Activated CD8-positive, alpha-beta memory T cell treated with anti-CD3 and anti-CD28 coated beads, Interleukin-2, amount 10 ng/mL, durations not matched to agents 7 days and 5 days (primary cell): Measurements from ENCODE around the gene AKT3. TPM values are rescaled to one million over a fixed set of nuclear protein-coding genes. Genes with fewer than 3 reads are reported as not detected.
"Not testable (repeated sequence)": the region's sequence is repeated elsewhere in the genome, so short reads cannot be mapped to it uniquely, and the experiment has no call there.

Source experiments
- ATAC-seq: fragments of 150-1000 bp; cut with Tn5 transposase; one replicate; pipeline ENCODE4 v1.10.0; 2021; ENCODE audit warnings: moderate library complexity
- CTCF ChIA-PET: fragments of 350-600 bp; sonication (Branson Sonifier 250); formaldehyde crosslinking; loops from one replicate; lab custom pipeline; 2021; ENCODE audit warnings: antibody characterized with exemption; lab: Charles Lee
- DNase-seq: peaks from one replicate; pipeline ENCODE4 v3.0.0-alpha.2; 2020
- H3K27ac Mint-ChIP-seq: one replicate; pipeline ENCODE4 v1.8.0; 2021; ENCODE audit warnings: mild to moderate bottlenecking, mixed read lengths
- H3K27me3 Mint-ChIP-seq: one replicate; pipeline ENCODE4 v1.8.0; 2021; ENCODE audit warnings: mixed read lengths
- H3K36me3 Mint-ChIP-seq: one replicate; pipeline ENCODE4 v1.8.0; 2021; ENCODE audit warnings: mild to moderate bottlenecking, mixed read lengths
- H3K4me1 Mint-ChIP-seq: one replicate; pipeline ENCODE4 v1.8.0; 2021; ENCODE audit warnings: mixed read lengths
- H3K4me3 Mint-ChIP-seq: one replicate; pipeline ENCODE4 v1.8.0; 2021; ENCODE audit warnings: mild to moderate bottlenecking, moderate library complexity, mixed read lengths
- H3K9me3 Mint-ChIP-seq: one replicate; pipeline ENCODE4 v1.8.0; 2022; ENCODE audit warnings: low read depth, mixed read lengths
- total RNA-seq, 2 experiments: library from RNA; stranded (reverse); gene quantifications; one replicate each; pipeline ENCODE4 v1.2.3, GENCODE V29; 2021

The AKT3 gene
- total RNA-seq, 2 experiments from 2014 or later, result 40.8 to 42.6 TPM

DNA sequence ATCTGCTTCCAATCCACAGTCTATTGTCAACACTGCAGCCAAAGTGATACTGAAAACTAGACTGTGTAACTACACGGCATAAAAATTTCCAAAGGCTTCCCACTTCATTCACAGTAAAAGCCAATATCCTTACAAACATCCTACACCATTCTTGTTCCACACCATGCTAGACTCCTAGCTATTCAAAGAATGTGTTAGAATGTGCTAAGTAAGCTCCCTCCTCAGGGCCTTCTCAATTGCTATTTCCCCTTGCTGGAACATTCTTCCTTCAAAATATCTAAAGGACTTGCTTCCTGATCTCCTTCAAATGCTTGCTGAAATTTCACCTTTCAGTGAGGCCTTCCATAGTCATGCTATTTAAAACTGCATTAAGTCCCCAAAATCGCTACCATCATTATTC lies 228.1 kb downstream of the AKT3 start:
- Mint-ChIP-seq H3K4me3 (no peak overlapping the region), H3K27me3 (no peaks in the 10 kb centered on the region), H3K4me1 (no peaks in the 10 kb centered on the region), H3K9me3 (peaks cover 22% of the 10 kb centered on the region), H3K36me3 (peaks cover 52% of the 10 kb centered on the region), H3K27ac (no peak overlapping the region)
- CTCF ChIA-PET, result no interaction called here
- ATAC-seq (no peak), DNase-seq (no peak)

DNA sequence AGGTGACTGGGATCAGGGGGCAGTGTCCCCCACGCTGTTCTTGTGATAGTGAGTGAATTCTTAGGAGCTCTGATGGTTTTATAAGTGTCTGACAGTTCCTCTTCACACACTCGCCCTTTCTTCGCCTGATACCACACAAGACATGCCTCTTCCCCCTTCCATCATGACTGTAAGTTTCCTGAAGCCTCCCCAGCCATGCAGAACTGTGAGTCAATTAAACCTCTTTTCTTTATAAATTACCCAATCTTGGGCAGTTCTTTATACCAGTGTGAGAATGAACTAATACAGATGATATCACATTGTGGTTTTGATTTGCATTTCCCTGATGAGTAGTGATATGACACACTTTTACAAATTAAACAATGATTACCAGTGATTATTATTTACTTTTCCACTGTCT lies 229.9 kb downstream of the AKT3 start:
- DNase-seq (no peak), ATAC-seq (no peak)
- peaks cover 22% of the 10 kb centered on the region for H3K9me3 Mint-ChIP-seq
- no peak overlapping the region for H3K27ac Mint-ChIP-seq
- peaks cover 42% of the 10 kb centered on the region for H3K36me3 Mint-ChIP-seq
- no peak overlapping the region for H3K4me3 Mint-ChIP-seq
- no peaks in the 10 kb centered on the region for H3K4me1 Mint-ChIP-seq
- H3K27me3 Mint-ChIP-seq, result no peaks in the 10 kb centered on the region
- CTCF ChIA-PET, result no interaction called here

DNA sequence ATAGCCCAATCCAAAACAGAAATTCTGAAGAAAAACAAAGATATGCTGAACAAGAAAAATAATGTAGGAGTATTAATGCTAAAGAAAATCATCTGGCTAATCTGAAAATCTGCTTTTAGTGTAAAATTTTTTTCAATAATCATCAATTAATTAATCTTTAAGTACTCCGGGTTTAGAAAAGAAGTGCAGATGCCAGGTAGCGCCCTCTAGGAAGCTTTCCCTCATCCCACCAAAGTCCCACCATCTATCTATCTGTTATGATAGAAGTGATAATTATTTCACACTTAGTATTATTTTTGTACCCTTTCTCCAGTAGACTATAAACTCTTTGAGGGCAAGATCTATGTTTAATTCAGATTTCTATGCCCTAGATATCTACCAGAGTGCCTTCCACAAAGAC lies 240.3 kb downstream of the AKT3 start:
- no peak for ATAC-seq
- CTCF ChIA-PET, result no interaction called here
- Mint-ChIP-seq H3K27me3 (no peaks in the 10 kb centered on the region), H3K4me3 (no peak overlapping the region), H3K4me1 (no peaks in the 10 kb centered on the region), H3K36me3 (peaks cover 47% of the 10 kb centered on the region), H3K9me3 (peaks cover 5% of the 10 kb centered on the region), H3K27ac (no peak overlapping the region)
- no peak for DNase-seq

DNA sequence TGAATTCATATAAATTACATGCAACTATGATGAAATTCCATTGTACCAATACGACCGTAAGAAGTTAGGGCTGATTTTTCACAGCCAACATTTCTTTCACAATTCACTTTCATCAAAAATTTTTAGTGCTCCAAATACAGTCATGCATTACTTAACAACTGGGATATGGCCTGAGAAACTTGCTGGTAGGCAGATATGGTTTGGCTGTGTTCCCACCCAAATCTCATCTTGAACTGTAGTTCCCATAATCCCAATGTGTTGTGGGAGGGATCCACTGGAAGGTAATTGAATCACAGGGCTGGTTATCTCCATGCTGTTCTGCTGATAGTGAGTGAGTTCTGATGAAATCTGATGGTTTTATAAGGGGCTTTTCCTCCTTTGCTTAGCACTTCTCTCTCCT lies 244.4 kb downstream of the AKT3 start:
- no peaks in the 10 kb centered on the region for H3K27me3 Mint-ChIP-seq
- H3K9me3 Mint-ChIP-seq, result peaks cover 14% of the 10 kb centered on the region
- CTCF ChIA-PET, result no interaction called here
- DNase-seq (no peak), ATAC-seq (no peak)
- H3K36me3 Mint-ChIP-seq, result peaks cover 69% of the 10 kb centered on the region
- H3K4me3 Mint-ChIP-seq, result no peak overlapping the region
- H3K4me1 Mint-ChIP-seq, result no peaks in the 10 kb centered on the region
- H3K27ac Mint-ChIP-seq, result no peak overlapping the region

DNA sequence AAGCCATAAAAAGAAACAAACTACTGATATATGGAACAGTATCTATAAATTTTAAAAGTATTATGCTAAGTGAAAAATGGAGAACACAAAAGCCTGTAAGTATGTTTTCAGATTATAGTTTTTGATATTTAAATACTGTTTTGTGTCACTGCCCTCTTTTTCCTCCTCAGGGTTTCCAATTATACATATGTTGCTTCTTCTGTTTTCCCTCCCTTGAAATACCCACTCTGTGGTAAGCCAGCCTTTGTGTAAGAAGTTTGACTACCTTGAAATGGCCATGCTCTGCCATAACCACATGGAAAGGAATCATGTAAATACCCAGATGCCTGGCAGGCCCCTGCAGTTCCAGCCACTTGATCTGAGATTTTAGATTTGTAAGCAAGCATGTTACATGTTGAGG lies 248.3 kb downstream of the AKT3 start:
- Mint-ChIP-seq H3K9me3 (peaks cover 12% of the 10 kb centered on the region), H3K27me3 (no peaks in the 10 kb centered on the region), H3K4me1 (peaks cover 27% of the 10 kb centered on the region), H3K36me3 (peaks cover 58% of the 10 kb centered on the region), H3K4me3 (no peak overlapping the region), H3K27ac (no peak overlapping the region)
- ATAC-seq (no peak), DNase-seq (no peak)
- CTCF ChIA-PET, result no interaction called here

DNA sequence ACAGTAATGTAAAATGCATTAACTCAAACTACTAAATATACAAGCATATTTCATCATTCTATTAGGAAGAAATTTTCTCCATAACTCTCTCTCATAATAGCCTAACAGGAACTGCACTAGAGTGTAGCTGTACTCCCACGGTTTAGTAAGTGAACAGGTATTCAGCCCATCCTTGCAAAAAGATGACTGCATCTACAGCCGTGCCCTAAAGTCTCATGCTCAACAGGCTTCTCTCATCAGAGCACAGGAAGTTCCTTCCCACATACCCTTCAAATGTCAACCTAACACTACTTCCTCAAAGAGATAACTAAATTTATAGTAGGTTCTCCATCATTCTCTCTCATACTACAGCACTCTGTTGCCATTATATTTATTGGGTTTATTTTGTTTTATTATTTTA lies 251.6 kb downstream of the AKT3 start:
- peak; percentile 69 for DNase-seq
- Mint-ChIP-seq H3K27ac (peak overlapping the region; percentile 90), H3K9me3 (peaks cover 8% of the 10 kb centered on the region), H3K27me3 (no peaks in the 10 kb centered on the region), H3K36me3 (peaks cover 38% of the 10 kb centered on the region), H3K4me1 (peaks cover 53% of the 10 kb centered on the region), H3K4me3 (peak overlapping the region; percentile 30)
- CTCF ChIA-PET, result no interaction called here
- peak; percentile 42 for ATAC-seq

DNA sequence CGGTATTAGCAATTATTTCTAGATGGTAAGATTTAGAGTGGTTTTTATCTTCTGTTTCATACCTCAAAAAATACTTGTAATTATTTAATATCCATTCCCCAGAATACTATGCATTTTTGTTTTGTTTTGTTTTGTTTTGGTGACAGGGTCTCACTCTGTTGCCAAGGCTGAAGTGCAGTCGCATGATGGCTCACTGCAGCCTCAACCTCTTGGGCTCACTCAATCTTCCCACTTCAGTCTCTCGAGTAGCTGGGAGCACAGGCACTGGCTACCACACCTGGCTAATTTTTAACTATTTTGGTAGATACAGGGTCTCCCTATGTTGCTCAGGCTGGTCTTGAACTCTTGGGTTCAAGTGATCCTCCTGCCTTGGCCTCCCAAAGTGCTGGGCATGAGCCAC lies 252.7 kb downstream of the AKT3 start:
- peak overlapping the region; percentile 99 for H3K27ac Mint-ChIP-seq
- H3K27me3 Mint-ChIP-seq, result no peaks in the 10 kb centered on the region
- no peak for ATAC-seq
- no peak for DNase-seq
- peaks cover 61% of the 10 kb centered on the region for H3K4me1 Mint-ChIP-seq
- CTCF ChIA-PET, result no interaction called here
- H3K4me3 Mint-ChIP-seq, result no peak overlapping the region
- peaks cover 37% of the 10 kb centered on the region for H3K36me3 Mint-ChIP-seq
- peaks cover 6% of the 10 kb centered on the region for H3K9me3 Mint-ChIP-seq

DNA sequence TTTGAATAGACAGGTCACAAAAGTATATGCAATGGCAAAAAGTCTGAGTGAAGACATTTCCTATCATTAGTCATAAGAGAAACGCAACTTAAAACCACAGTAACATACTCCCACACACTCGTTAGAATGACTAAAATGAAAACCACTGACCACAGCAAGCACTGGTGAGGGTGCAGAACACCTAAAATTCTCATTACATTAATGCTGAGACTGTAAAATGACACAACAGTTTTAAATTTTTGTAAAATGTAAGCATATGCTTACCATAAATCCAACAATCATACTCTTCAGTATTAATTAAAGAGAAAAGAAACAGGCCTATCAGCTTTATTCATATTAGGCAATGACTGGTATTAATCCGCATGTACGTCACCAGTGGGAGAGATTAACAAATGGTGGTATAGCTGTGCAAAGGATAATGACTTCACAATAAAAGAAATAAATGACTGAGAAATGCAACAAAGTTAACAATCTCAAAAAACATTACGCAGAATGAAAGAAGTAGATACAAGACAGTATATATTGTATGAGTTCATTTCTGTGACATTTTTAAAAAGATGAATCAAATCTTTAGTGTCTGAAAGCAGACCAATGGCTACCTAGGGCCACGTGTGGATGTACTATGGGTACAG lies 253.5 kb downstream of the AKT3 start:
- ATAC-seq (peak; percentile 82), DNase-seq (peak; percentile 78)
- Mint-ChIP-seq H3K4me1 (peaks cover 66% of the 10 kb centered on the region), H3K27me3 (no peaks in the 10 kb centered on the region), H3K27ac (peak overlapping the region; percentile 99), H3K9me3 (peaks cover 3% of the 10 kb centered on the region), H3K4me3 (peak overlapping the region; percentile 57), H3K36me3 (peaks cover 38% of the 10 kb centered on the region)
- CTCF ChIA-PET, result interaction anchor here (1.1 to 1.8 kb wide), 2 partner anchors 10 to 152 kb away, joined by 3 to 7 read pairs; no protein-coding TSS in a partner anchor

DNA sequence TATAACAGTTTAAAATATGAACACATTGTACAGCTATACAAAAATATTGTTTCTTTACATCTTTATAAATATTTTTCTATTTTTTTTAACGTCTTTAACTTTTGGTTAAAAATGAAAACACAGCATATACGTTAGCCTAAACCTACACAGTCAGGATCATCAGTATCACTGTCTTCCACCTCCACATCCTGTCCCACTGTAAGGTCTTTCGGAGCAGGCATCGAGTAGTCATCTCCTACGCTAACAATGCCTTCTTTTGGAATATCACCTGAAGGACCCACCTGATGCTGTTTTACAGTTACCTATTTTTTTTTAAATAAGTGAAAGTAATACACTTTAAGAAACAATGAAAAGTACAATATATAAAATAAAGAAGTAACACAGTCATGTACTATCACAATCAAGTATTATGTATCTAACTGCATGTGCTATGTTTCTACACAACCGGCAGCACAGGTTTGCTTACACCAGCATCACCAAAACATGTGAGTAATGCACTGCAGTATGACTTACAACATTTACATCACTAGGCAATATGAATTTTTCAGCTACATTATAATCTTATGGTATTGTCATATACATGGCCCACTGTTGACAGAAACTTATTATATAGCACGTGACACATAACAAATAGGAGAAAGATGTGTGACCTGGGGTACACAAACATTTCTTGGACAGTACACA lies 254.4 kb downstream of the AKT3 start:
- Mint-ChIP-seq H3K27me3 (no peaks in the 10 kb centered on the region), H3K4me1 (peaks cover 73% of the 10 kb centered on the region), H3K36me3 (peaks cover 38% of the 10 kb centered on the region), H3K4me3 (peak overlapping the region; percentile 57), H3K9me3 (no peaks in the 10 kb centered on the region), H3K27ac (peak overlapping the region; percentile 99)
- ATAC-seq, result peak; percentile 66
- peak; percentile 61 for DNase-seq
- CTCF ChIA-PET, result interaction anchor here (1.1 to 1.8 kb wide), 2 partner anchors 9 to 152 kb away, joined by 3 to 7 read pairs; no protein-coding TSS in a partner anchor

DNA sequence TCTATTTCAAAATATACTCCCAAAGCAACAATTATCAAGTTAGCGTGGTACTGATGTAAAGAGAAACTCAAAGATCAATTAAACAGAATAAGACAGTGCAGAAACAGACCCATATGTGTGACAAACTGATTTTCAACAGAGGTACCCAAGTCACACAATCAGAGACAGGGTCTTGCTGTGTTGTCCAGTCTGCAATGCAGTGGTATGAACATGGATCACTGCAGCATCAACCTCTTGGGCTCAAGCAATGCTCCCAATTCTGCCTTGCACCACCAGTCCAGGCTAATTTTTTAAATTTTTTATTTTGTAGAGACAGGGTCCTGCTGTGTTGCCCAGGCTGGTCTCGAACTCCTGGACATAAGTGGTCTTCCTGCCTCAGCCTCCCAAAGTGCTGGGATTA lies 255.6 kb downstream of the AKT3 start:
- H3K36me3 Mint-ChIP-seq, result peaks cover 37% of the 10 kb centered on the region
- CTCF ChIA-PET, result no interaction called here
- ATAC-seq (no peak), DNase-seq (no peak)
- H3K4me3 Mint-ChIP-seq, result no peak overlapping the region
- H3K27me3 Mint-ChIP-seq, result no peaks in the 10 kb centered on the region
- peaks cover 74% of the 10 kb centered on the region for H3K4me1 Mint-ChIP-seq
- H3K9me3 Mint-ChIP-seq, result peaks cover 6% of the 10 kb centered on the region
- peak overlapping the region; percentile 90 for H3K27ac Mint-ChIP-seq

DNA sequence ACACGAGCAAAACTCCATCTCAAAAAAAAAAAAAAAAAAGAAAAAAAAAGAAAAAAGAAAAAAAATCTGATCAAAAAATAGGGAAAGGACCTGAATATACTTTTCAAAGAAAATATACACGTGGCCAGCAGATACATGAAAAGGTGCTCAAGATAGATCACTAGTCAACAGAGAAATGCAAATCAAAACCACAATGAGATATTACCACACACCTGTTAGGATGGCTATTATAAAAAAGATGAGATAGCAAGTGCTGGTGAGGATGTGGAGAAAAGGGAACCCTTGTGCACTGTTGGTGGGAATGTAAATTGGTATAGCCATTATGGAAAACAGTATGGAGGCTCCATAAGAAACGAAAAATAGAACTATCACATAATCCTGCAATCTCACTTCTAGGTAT lies 260.8 kb downstream of the AKT3 start:
- H3K27me3 Mint-ChIP-seq, DNase-seq, CTCF ChIA-PET, ATAC-seq: not testable (repeated sequence)
- Mint-ChIP-seq H3K4me1 (peaks cover 70% of the 10 kb centered on the region), H3K4me3 (peak overlapping the region; percentile 65), H3K27ac (peak overlapping the region; percentile 69), H3K36me3 (peaks cover 55% of the 10 kb centered on the region), H3K9me3 (peaks cover 11% of the 10 kb centered on the region)

DNA sequence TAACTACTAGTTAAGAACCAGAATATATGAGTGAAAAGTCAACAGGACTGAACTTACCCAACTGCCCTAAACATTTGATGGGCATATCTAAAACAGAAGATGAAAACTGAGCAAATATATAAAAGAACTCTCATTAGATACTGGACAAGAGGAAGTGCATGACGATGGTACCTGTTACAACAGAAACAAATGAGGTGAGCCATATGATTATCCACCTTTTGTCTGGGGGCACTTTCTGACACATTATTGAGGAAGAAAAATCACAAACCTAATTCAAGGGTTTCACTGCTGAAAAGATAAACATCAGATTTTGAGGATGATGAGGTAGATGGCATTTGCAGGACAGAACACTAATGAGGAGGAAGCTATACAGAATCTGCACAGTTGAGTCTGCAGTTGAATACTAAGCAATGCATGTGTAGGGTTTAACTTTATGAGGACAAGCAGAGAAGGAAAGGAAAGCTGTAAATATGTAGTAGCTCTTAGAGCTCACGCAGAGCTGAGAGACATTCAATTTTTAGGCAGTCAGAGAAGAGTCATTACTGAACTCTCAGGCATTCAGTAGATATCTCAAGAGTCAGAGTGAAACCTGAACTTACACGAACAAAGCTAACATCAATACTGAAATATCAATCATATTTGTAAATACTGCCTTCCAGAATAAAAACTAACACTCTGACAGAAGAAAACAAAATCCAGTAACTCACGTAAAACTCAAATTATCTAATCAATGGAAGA lies 262.1 kb downstream of the AKT3 start:
- Mint-ChIP-seq H3K9me3 (peaks cover 19% of the 10 kb centered on the region), H3K27ac (peak overlapping the region; percentile 87), H3K4me1 (peaks cover 70% of the 10 kb centered on the region), H3K27me3 (no peaks in the 10 kb centered on the region), H3K36me3 (peaks cover 65% of the 10 kb centered on the region), H3K4me3 (peak overlapping the region; percentile 65)
- ATAC-seq (peak; percentile 84), DNase-seq (no peak)
- CTCF ChIA-PET, result interaction anchor here (1.0 kb wide), 1 partner anchor 18 kb away, joined by 3 read pairs; no protein-coding TSS in a partner anchor

DNA sequence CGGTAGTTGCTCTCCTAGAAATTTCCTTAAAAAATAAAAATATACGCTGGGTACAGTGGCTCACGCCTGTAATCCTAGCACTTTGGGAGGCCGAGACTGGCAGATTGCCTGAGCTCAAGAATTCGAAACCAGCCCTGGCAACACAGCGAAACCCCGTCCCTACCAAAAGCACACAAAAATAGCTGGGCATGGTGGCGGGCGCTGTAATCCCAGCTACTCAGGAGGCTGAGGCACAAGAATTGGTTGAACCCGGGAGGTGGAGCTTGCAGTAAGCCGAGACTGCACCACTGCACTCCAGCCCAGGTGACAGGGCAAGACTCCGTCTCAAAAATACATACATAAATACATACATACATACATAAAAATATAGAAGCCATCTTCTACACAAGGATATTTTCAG lies 262.8 kb downstream of the AKT3 start:
- no peak overlapping the region for H3K4me3 Mint-ChIP-seq
- no peaks in the 10 kb centered on the region for H3K27me3 Mint-ChIP-seq
- ATAC-seq (no peak), DNase-seq (no peak)
- peaks cover 65% of the 10 kb centered on the region for H3K4me1 Mint-ChIP-seq
- peaks cover 66% of the 10 kb centered on the region for H3K36me3 Mint-ChIP-seq
- peak overlapping the region; percentile 7 for H3K27ac Mint-ChIP-seq
- peaks cover 24% of the 10 kb centered on the region for H3K9me3 Mint-ChIP-seq
- CTCF ChIA-PET, result interaction anchor here (1.0 to 1.8 kb wide), 2 partner anchors 9 to 17 kb away, joined by 3 to 7 read pairs; no protein-coding TSS in a partner anchor
